ENCODE data around the gene ABCC6.

ABCC6 gene

GRCh38 chr16:16139061-16139460 is 84.2 kb downstream of the ABCC6 start:
- DNase-seq: no peak

- DNase-seq: no peak
These were observed 85.2 kb downstream of the ABCC6 start for GRCh38 chr16:16138034-16138635.

GRCh38 chr16:16137110-16137509 is 86.2 kb downstream of the ABCC6 start:
- DNase-seq: no peak

- no peak for DNase-seq
These were observed 86.7 kb downstream of the ABCC6 start for GRCh38 chr16:16136588-16136987.

- DNase-seq: no peak
These were observed 89.2 kb downstream of the ABCC6 start for GRCh38 chr16:16133943-16134604.

GRCh38 chr16:16131659-16132058 is 91.6 kb downstream of the ABCC6 start:
- DNase-seq: no peak

GRCh38 chr16:16131204-16131603 is 92.1 kb downstream of the ABCC6 start:
- DNase-seq: no peak

- peak; percentile 72 for DNase-seq
These were observed 95.7 kb downstream of the ABCC6 start for GRCh38 chr16:16127469-16128116.

GRCh38 chr16:16126896-16127295 is 96.4 kb downstream of the ABCC6 start:
- no peak for DNase-seq

GRCh38 chr16:16124974-16125373 is 98.3 kb downstream of the ABCC6 start:
- no peak for DNase-seq

GRCh38 chr16:16124438-16124837 is 98.9 kb downstream of the ABCC6 start:
- no peak for DNase-seq

- DNase-seq: no peak
These were observed 101.0 kb downstream of the ABCC6 start for GRCh38 chr16:16122264-16122663.

- DNase-seq: no peak
These were observed 102.0 kb downstream of the ABCC6 start for GRCh38 chr16:16121185-16121727.

- peak; percentile 90 for DNase-seq
These were observed 102.7 kb downstream of the ABCC6 start for GRCh38 chr16:16120382-16121184.

GRCh38 chr16:16120044-16120381 is 103.3 kb downstream of the ABCC6 start:
- DNase-seq: peak; percentile 87

GRCh38 chr16:16118337-16118736 is 105.0 kb downstream of the ABCC6 start:
- DNase-seq: no peak

GRCh38 chr16:16116841-16117240 is 106.5 kb downstream of the ABCC6 start:
- DNase-seq: no peak

- DNase-seq: no peak
These were observed 110.2 kb downstream of the ABCC6 start for GRCh38 chr16:16113076-16113475.

GRCh38 chr16:16112450-16113053 is 110.7 kb downstream of the ABCC6 start:
- DNase-seq: no peak

- no peak for DNase-seq
These were observed 111.7 kb downstream of the ABCC6 start for GRCh38 chr16:16111639-16112038.

GRCh38 chr16:16110111-16110490 is 113.2 kb downstream of the ABCC6 start:
- DNase-seq: no peak

GRCh38 chr16:16109453-16110110 is 113.7 kb downstream of the ABCC6 start:
- DNase-seq: peak; percentile 46

Data from NCI-H69 (cell line).